HCT116 (cell line): Measurements from ENCODE around the gene EIF2A. TPM values are rescaled to one million over a fixed set of nuclear protein-coding genes. Genes with fewer than 3 reads are reported as not detected.

ENCODE experiments used
- ATAC-seq: fragments of 200-7000 bp; cut with Tn5 transposase; 2 replicates; pipeline ENCODE4 v1.9.1; 2020; ENCODE audit warnings: mild to moderate bottlenecking, moderate library complexity
- BruUV-seq: library from RNA; stranded (reverse); fragments of 400-500 nt; replicated peaks from 2 replicates; lab custom pipeline; 2021; lab: Mats Ljungman, UMichigan
- CTCF ChIA-PET: fragments of 300-600 bp; sonication (Branson Sonifier 250); formaldehyde crosslinking; loops from one replicate; lab custom pipeline; 2021; ENCODE audit warnings: antibody characterized with exemption; lab: Charles Lee
- POLR2A ChIA-PET: fragments of 300-600, 350-600 bp; sonication (Branson Sonifier 250); formaldehyde crosslinking; loops from one replicate; lab custom pipeline; 2021; ENCODE audit warnings: antibody characterized with exemption; lab: Charles Lee
- RAD21 ChIA-PET, 2 experiments: fragments of 300-600 bp; sonication (Branson Sonifier 250); formaldehyde crosslinking; loops; one replicate each; lab custom pipeline; 2023; ENCODE audit warnings: low total read pairs in 2 of 2; ENCODE audit not compliant: uncharacterized antibody in 2 of 2, unreplicated experiment in 2 of 2, low non-redundant PET in 1 of 2; lab: Charles Lee
- DNase-seq: peaks from one replicate; pipeline ENCODE4 v3.0.0-alpha.2; 2010; ENCODE audit warnings: low read depth, low spot score
- H2AFZ ChIP-seq: fragments of 200-600 bp; shearing (Covaris generic), sonication (generic); 2 replicates; pipeline ENCODE4 v1.6.1; 2017; ENCODE audit warnings: low read depth, mixed run types, mixed read lengths, antibody characterized with exemption, low read length; ENCODE audit not compliant: poor library complexity, severe bottlenecking
- H3K27ac ChIP-seq: 2 replicates; pipeline ENCODE4 v1.5.1; 2012; ENCODE audit warnings: low read depth, low read length
- H3K27me3 ChIP-seq: fragments of 200-600 bp; sonication (generic); 2 replicates; pipeline ENCODE4 v1.6.1; 2016; ENCODE audit warnings: mixed run types, low read length, mixed read lengths; ENCODE audit not compliant: insufficient read depth
- H3K36me3 ChIP-seq, 2 experiments: fragments of 200-500 bp in 1 of 2; fragments of 200-600 bp in 1 of 2; sonication (Bioruptor generic) in 1 of 2; sonication (generic) in 1 of 2; 2 replicates each; pipeline versions ENCODE4 v1.5.1 to v1.6.1; 2014 to 2016; ENCODE audit warnings: low read length in 2 of 2, inconsistent platforms in 1 of 2, mixed read lengths in 1 of 2, mixed run types in 1 of 2; ENCODE audit not compliant: insufficient read depth in 2 of 2, control insufficient read depth in 1 of 2
- H3K4me1 ChIP-seq, 2 experiments: fragments of 200-600 bp in 1 of 2; sonication (generic) in 1 of 2; 2 replicates each; pipeline versions ENCODE4 v1.5.1 to v1.6.1; 2012 to 2017; ENCODE audit warnings: low read length in 2 of 2, inconsistent platforms in 1 of 2, mild to moderate bottlenecking in 1 of 2, mixed read lengths in 1 of 2, mixed run types in 1 of 2, moderate library complexity in 1 of 2; ENCODE audit not compliant: insufficient read depth in 2 of 2, control insufficient read depth in 1 of 2
- H3K4me2 ChIP-seq: fragments of 200-600 bp; sonication (generic); 2 replicates; pipeline ENCODE4 v1.6.1; 2017; ENCODE audit warnings: mixed run types, low read length, mixed read lengths
- H3K4me3 ChIP-seq, 2 experiments: fragments of 200-600 bp in 1 of 2; sonication (generic) in 1 of 2; replicated peaks in 1 of 2; 2 replicates each; pipeline ENCODE4 v1.5.1; 2011 to 2016; ENCODE audit warnings: low read length in 2 of 2, control low read depth in 1 of 2, low read depth in 1 of 2, mild to moderate bottlenecking in 1 of 2, mixed read lengths in 1 of 2, mixed run types in 1 of 2
- H3K79me2 ChIP-seq: fragments of 200-600 bp; sonication (generic); 2 replicates; pipeline ENCODE4 v1.6.1; 2017; ENCODE audit warnings: mild to moderate bottlenecking, mixed run types, low read length, moderate library complexity, mixed read lengths; ENCODE audit not compliant: insufficient read depth
- H3K9ac ChIP-seq: fragments of 200-600 bp; sonication (generic); 2 replicates; pipeline ENCODE4 v1.6.1; 2016; ENCODE audit warnings: low read length, mixed read lengths
- H3K9me2 ChIP-seq: fragments of 200-600 bp; sonication (generic), shearing (Covaris generic); 2 replicates; pipeline ENCODE4 v1.6.1; 2017; ENCODE audit warnings: mixed run types, mild to moderate bottlenecking, moderate library complexity; ENCODE audit not compliant: insufficient read depth
- H3K9me3 ChIP-seq, 2 experiments: fragments of 200-500 bp in 1 of 2; fragments of 200-600 bp in 1 of 2; sonication (Bioruptor generic) in 1 of 2; sonication (generic) in 1 of 2; 2 replicates each; pipeline ENCODE4 v1.6.1; 2014 to 2017; ENCODE audit warnings: low read length in 2 of 2, mixed read lengths in 2 of 2, inconsistent platforms in 1 of 2, low read depth in 1 of 2, mild to moderate bottlenecking in 1 of 2, mixed run types in 1 of 2, moderate library complexity in 1 of 2; ENCODE audit not compliant: control insufficient read depth in 1 of 2, insufficient read depth in 1 of 2
- H4K20me1 ChIP-seq: fragments of 200-600 bp; sonication (generic), shearing (Covaris generic); 2 replicates; pipeline ENCODE4 v1.6.1; 2017; ENCODE audit warnings: mixed run types, mild to moderate bottlenecking, moderate library complexity; ENCODE audit not compliant: insufficient read depth
- CBX3 ChIP-seq: IDR thresholded peaks from 2 replicates; pipeline ENCODE4 v1.6.1; 2012; ENCODE audit warnings: low read depth
- EGR1 ChIP-seq: IDR thresholded peaks from 2 replicates; pipeline ENCODE4 v1.6.1; 2012; ENCODE audit warnings: low read depth
- EZH2 ChIP-seq: fragments of 200-600 bp; sonication (generic); IDR thresholded peaks from 2 replicates; pipeline ENCODE4 v1.6.1; 2017; ENCODE audit warnings: antibody characterized with exemption, mixed run types
- JUND ChIP-seq: IDR thresholded peaks from 2 replicates; pipeline ENCODE4 v1.6.1; 2012
- POLR2AphosphoS5 ChIP-seq: IDR thresholded peaks from 2 replicates; pipeline ENCODE4 v1.6.1; 2011; ENCODE audit warnings: mild to moderate bottlenecking, low read depth, low read length, moderate library complexity
- RAD21 ChIP-seq: IDR thresholded peaks from 2 replicates; pipeline ENCODE4 v1.6.1; 2012; ENCODE audit warnings: low read depth, mild to moderate bottlenecking
- SIN3A ChIP-seq: IDR thresholded peaks from 2 replicates; pipeline ENCODE4 v1.6.1; 2012; ENCODE audit warnings: low read depth
- SRF ChIP-seq: IDR thresholded peaks from 2 replicates; pipeline ENCODE4 v1.6.1; 2012; ENCODE audit warnings: low read depth
- TCF7L2 ChIP-seq: IDR thresholded peaks from 2 replicates; pipeline ENCODE4 v1.7.0; 2011; ENCODE audit warnings: borderline replicate concordance, inconsistent platforms; ENCODE audit not compliant: insufficient read depth, insufficient read length; ENCODE audit errors: extremely low read depth
- ZFX ChIP-seq: fragments of 450-650 bp; IDR thresholded peaks from 2 replicates; pipeline ENCODE4 v1.6.1; 2017
- ZNF274 ChIP-seq: fragments of 200-500 bp; sonication (Bioruptor generic); IDR thresholded peaks from 2 replicates; pipeline ENCODE4 v1.6.1; 2014; ENCODE audit warnings: mild to moderate bottlenecking, low read depth, low read length, inconsistent platforms
- intact Hi-C: fragments of 100-400 bp; cut with micrococcal nuclease; formaldehyde crosslinking; loops from 2 replicates; pipeline ENCODE4 v1.10.0; 2022
- total RNA-seq: library from RNA; stranded (reverse); gene quantifications from one replicate; pipeline ENCODE4 v1.2.1, GENCODE V29; 2021; ENCODE audit not compliant: unreplicated experiment
- TF ChIP-seq, protein P1 (sequence below): IDR thresholded peaks from 2 replicates; pipeline ENCODE4 v1.6.1; 2012
- TF ChIP-seq, protein P2 (sequence below): IDR thresholded peaks from 2 replicates; pipeline ENCODE4 v1.6.1; 2012

The EIF2A gene
- total RNA-seq, 1 experiment from 2014 or later, result 126 TPM

DNA sequence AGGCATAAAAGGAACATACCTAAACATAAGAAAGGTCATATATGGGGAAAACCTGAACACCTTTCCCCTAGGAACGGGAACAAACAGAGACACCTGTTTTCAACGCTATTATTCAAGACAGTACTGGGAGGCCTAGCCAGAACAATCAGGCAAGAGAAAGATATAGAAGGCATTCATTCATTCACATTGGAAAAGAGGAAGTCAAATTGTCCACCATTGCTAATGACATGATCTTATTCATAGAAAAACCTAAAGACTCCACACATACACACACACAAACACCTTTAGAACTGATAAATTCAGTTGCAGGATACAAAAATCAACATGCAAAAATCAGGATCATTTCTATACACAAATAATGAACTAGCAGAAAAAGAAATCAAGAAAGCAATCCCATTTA is 36.8 kb upstream of the EIF2A start:
- H3K9me3 ChIP-seq, result no peaks in the 10 kb centered on the region
- no peak overlapping the region for H3K4me3 ChIP-seq
- H3K4me1 ChIP-seq, result no peaks in the 10 kb centered on the region
- H3K27ac ChIP-seq, result no peak overlapping the region
- no peak overlapping the region for H3K9ac ChIP-seq
- no peaks in the 10 kb centered on the region for H3K79me2 ChIP-seq
- H2AFZ ChIP-seq, result no peak overlapping the region
- intact Hi-C loops, result no loop called here
- ChIA-PET RAD21 (interaction anchor here in 1 of 2 experiments (0.6 kb wide), 1 partner anchor 277 kb away, joined by 3 read pairs; no protein-coding TSS in a partner anchor), POLR2A (no interaction called here), CTCF (no interaction called here)
- H3K36me3 ChIP-seq, result no peaks in the 10 kb centered on the region
- ATAC-seq (no peak), DNase-seq (no peak)
- no peaks in the 10 kb centered on the region for H3K9me2 ChIP-seq
- no peaks in the 10 kb centered on the region for H3K27me3 ChIP-seq
- H3K4me2 ChIP-seq, result no peak overlapping the region
- no TSS peak for BruUV-seq
- H4K20me1 ChIP-seq, result no peaks in the 10 kb centered on the region
- no peak for TF ChIP-seq RAD21
- TF ChIP-seq POLR2AphosphoS5, result no peak
- no peak for TF ChIP-seq EZH2
- TF ChIP-seq TCF7L2, result no peak
- TF ChIP-seq CBX3, result no peak
- TF ChIP-seq SRF, result no peak
- no peak for TF ChIP-seq ZNF274
- no peak for TF ChIP-seq SIN3A
- TF ChIP-seq, protein P1, sequence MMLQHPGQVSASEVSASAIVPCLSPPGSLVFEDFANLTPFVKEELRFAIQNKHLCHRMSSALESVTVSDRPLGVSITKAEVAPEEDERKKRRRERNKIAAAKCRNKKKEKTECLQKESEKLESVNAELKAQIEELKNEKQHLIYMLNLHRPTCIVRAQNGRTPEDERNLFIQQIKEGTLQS, result no peak
- TF ChIP-seq EGR1, result no peak
- TF ChIP-seq, protein P2, sequence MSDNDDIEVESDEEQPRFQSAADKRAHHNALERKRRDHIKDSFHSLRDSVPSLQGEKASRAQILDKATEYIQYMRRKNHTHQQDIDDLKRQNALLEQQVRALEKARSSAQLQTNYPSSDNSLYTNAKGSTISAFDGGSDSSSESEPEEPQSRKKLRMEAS, result no peak
- TF ChIP-seq ZFX, result no peak
- TF ChIP-seq JUND, result no peak
- TF ChIP-seq, all 23 proteins: peak for 0
